OCI-LY1 (cell line): ENCODE measurements around the gene PGBD2.

Experiments used
- H2AFZ ChIP-seq: fragments of 200-600 bp; sonication (generic), shearing (Covaris generic); 2 replicates; pipeline ENCODE4 v1.6.0; 2014; ENCODE audit warnings: antibody characterized with exemption, mild to moderate bottlenecking, low read length
- H3F3A ChIP-seq: fragments of 200-600 bp; sonication (generic), shearing (Covaris generic); 2 replicates; pipeline ENCODE4 v1.6.0; 2014; ENCODE audit warnings: mild to moderate bottlenecking, antibody characterized with exemption, low read length, moderate library complexity; ENCODE audit not compliant: insufficient read depth
- H3K27ac ChIP-seq: fragments of 200-600 bp; sonication (generic); 2 replicates; pipeline ENCODE4 v1.5.1; 2014; ENCODE audit warnings: low read length, mixed run types, mild to moderate bottlenecking, low read depth; ENCODE audit not compliant: poor library complexity, severe bottlenecking
- H3K27me3 ChIP-seq: fragments of 200-600 bp; sonication (generic); 2 replicates; pipeline ENCODE4 v1.6.0; 2014; ENCODE audit warnings: antibody characterized with exemption, mild to moderate bottlenecking, low read length, moderate library complexity; ENCODE audit not compliant: insufficient read depth
- H3K36me3 ChIP-seq: fragments of 200-600 bp; sonication (generic); 2 replicates; pipeline ENCODE4 v1.6.1; 2014; ENCODE audit warnings: mild to moderate bottlenecking, antibody characterized with exemption, low read length, moderate library complexity, mixed read lengths; ENCODE audit not compliant: insufficient read depth
- H3K4me1 ChIP-seq: fragments of 200-600 bp; sonication (generic); 2 replicates; pipeline ENCODE4 v1.5.1; 2014; ENCODE audit warnings: mild to moderate bottlenecking, low read length, moderate library complexity; ENCODE audit not compliant: insufficient read depth, severe bottlenecking
- H3K4me2 ChIP-seq: fragments of 200-600 bp; sonication (generic), shearing (Covaris generic); 2 replicates; pipeline ENCODE4 v1.6.1; 2014; ENCODE audit warnings: low read length
- H3K4me3 ChIP-seq: fragments of 200-600 bp; sonication (generic); 2 replicates; pipeline ENCODE4 v1.5.1; 2014; ENCODE audit warnings: low read length, low read depth, mild to moderate bottlenecking, mixed read lengths; ENCODE audit not compliant: poor library complexity, severe bottlenecking
- H3K79me2 ChIP-seq: fragments of 200-600 bp; shearing (Covaris generic); 2 replicates; pipeline ENCODE4 v1.6.1; 2016; ENCODE audit warnings: mixed run types, low read length, mixed read lengths; ENCODE audit not compliant: insufficient read depth
- H3K9ac ChIP-seq: fragments of 200-600 bp; sonication (generic), shearing (Covaris generic); 2 replicates; pipeline ENCODE4 v1.6.1; 2014; ENCODE audit warnings: mild to moderate bottlenecking, low read length, mixed read lengths
- H3K9me2 ChIP-seq: fragments of 200-600 bp; sonication (generic), shearing (Covaris generic); 2 replicates; pipeline ENCODE4 v1.6.1; 2014; ENCODE audit warnings: low read depth, mild to moderate bottlenecking, low read length, mixed read lengths
- H3K9me3 ChIP-seq: fragments of 200-600 bp; shearing (Covaris generic); 2 replicates; pipeline ENCODE4 v1.6.1; 2014; ENCODE audit warnings: low read length, mixed read lengths
- H4K20me1 ChIP-seq: fragments of 200-600 bp; sonication (generic), shearing (Covaris generic); 2 replicates; pipeline ENCODE4 v1.6.0; 2016; ENCODE audit warnings: mild to moderate bottlenecking, low read length; ENCODE audit not compliant: insufficient read depth
- EZH2 ChIP-seq: fragments of 200-600 bp; sonication (generic), shearing (Covaris generic); IDR thresholded peaks from 2 replicates; pipeline ENCODE4 v1.8.0; 2017; ENCODE audit warnings: borderline replicate concordance, mixed run types, mild to moderate bottlenecking, antibody characterized with exemption, low read length, moderate library complexity, mixed read lengths
- TF ChIP-seq, protein P1 (sequence below): fragments of 200-600 bp; sonication (generic), shearing (Covaris generic); IDR thresholded peaks from 2 replicates; pipeline ENCODE4 v1.5.1; 2017; ENCODE audit warnings: mild to moderate bottlenecking, antibody characterized with exemption, low read length, moderate library complexity, mixed read lengths

PGBD2 gene

DNA sequence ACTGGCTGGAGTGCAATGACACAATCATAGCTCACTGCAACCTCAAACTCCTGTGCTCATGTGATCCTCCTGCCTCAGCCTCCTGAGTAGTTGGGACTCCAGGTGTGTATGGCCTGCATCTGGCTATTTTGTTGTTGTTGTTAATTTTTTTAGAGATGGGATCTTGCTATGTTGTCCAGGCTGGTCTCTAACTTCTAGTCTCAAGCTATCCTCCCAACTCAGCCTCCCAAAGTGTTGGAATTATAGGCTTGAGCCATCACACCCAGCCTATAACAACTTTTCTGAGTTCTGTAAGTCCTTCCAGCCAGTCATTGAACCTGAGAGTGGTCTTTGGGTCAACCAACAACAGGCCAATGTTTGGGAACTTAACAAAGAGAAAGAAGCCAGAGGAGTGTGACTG lies 11.2 kb upstream of the PGBD2 start:
- H3K9me2 ChIP-seq, result no peaks in the 10 kb centered on the region
- no peaks in the 10 kb centered on the region for H4K20me1 ChIP-seq
- H3K9ac ChIP-seq, result no peak overlapping the region
- peaks cover 5% of the 10 kb centered on the region; the same call in 1 of the 2 replicates for H3K27me3 ChIP-seq
- H3K79me2 ChIP-seq, result no peaks in the 10 kb centered on the region
- no peak overlapping the region for H3K4me3 ChIP-seq
- H3K36me3 ChIP-seq, result no peaks in the 10 kb centered on the region
- H3K4me1 ChIP-seq, result no peaks in the 10 kb centered on the region
- no peak overlapping the region for H3K4me2 ChIP-seq
- H3F3A ChIP-seq, result no peaks in the 10 kb centered on the region
- no peak overlapping the region for H3K27ac ChIP-seq
- no peaks in the 10 kb centered on the region for H3K9me3 ChIP-seq
- no peak overlapping the region for H2AFZ ChIP-seq
- no peak for TF ChIP-seq EZH2
- TF ChIP-seq, protein P1, sequence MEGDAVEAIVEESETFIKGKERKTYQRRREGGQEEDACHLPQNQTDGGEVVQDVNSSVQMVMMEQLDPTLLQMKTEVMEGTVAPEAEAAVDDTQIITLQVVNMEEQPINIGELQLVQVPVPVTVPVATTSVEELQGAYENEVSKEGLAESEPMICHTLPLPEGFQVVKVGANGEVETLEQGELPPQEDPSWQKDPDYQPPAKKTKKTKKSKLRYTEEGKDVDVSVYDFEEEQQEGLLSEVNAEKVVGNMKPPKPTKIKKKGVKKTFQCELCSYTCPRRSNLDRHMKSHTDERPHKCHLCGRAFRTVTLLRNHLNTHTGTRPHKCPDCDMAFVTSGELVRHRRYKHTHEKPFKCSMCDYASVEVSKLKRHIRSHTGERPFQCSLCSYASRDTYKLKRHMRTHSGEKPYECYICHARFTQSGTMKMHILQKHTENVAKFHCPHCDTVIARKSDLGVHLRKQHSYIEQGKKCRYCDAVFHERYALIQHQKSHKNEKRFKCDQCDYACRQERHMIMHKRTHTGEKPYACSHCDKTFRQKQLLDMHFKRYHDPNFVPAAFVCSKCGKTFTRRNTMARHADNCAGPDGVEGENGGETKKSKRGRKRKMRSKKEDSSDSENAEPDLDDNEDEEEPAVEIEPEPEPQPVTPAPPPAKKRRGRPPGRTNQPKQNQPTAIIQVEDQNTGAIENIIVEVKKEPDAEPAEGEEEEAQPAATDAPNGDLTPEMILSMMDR, result no peak

DNA sequence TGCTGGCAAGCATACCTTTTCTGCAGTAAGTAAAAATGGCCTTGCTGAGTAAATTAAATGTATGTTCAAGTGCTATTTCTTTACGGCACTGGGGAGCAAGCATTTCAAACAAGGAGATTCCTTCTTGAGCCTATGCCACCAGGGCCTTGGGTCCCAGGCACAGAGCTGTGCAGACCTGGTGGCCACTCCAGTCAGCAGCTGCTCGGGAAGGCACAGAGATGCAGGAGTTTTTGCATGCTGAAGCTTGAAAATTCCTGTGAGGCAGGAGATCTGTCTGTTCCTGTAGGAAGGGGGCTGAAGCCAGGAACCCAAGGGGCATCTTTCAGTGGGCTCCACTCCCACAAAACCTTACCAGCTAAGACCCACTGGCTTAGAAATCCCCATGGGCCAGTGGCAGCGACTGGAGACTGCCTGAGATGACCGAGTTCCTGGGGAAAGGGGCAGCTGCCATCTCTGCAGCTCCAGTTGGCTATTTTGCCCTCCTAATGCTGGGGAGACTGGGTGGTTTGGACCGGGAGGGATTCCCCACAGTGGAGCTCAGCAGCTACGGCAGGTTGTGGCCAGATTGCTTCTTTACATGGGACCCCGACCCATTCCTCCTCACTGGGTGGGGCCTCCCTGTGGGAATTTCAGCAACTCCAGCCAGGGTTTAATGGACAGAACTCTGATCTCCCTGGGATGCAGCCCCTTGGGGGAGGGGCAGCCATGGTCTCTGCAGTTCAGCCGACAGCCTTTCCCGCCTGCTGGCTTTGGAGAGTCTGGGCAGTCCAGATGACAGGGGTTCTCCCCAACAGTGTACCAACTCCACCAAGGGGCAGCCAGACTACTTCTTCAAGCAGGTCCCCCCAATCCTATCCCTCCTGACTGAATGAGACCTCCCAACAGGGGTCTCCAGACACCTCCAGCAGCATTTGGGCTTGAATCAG lies 8.4 kb upstream of the PGBD2 start:
- no peaks in the 10 kb centered on the region for H3K36me3 ChIP-seq
- no peak overlapping the region for H3K4me3 ChIP-seq
- H3K4me1 ChIP-seq, result no peaks in the 10 kb centered on the region
- no peak overlapping the region for H3K27ac ChIP-seq
- TF ChIP-seq, protein P1, result no peak
- no peak for TF ChIP-seq EZH2
- H3K9me3 ChIP-seq, result no peaks in the 10 kb centered on the region
- no peaks in the 10 kb centered on the region for H3K9me2 ChIP-seq
- H2AFZ ChIP-seq, result no peak overlapping the region
- no peak overlapping the region for H3K9ac ChIP-seq
- H3K4me2 ChIP-seq, result no peak overlapping the region
- no peaks in the 10 kb centered on the region for H4K20me1 ChIP-seq
- H3K79me2 ChIP-seq, result no peaks in the 10 kb centered on the region
- H3F3A ChIP-seq, result no peaks in the 10 kb centered on the region
- H3K27me3 ChIP-seq, result peaks cover 5% of the 10 kb centered on the region; the same call in 1 of the 2 replicates

DNA sequence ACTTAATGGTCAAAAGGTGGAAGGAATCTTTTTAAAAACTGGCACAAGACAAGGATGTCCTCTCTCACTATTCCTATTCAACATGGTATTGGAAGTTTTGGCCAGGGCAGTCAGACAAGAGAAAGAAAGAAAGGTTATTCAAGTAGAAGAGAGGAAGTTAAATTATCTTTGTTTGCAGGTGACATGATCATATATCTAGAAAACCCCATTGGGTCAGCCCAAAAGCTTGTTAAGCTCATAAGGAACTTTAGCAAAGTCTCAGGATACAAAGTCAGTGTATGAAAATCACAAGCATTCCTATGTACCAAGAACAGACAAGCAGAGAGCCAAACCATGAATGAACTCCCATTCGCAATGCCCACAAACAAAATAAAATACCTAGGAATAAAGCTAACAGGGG lies 5.4 kb upstream of the PGBD2 start:
- Histone ChIP-seq H3K4me1 (peaks cover 5% of the 10 kb centered on the region), H3K9me2 (no peaks in the 10 kb centered on the region), H3K27me3 (peaks cover 5% of the 10 kb centered on the region; the same call in 1 of the 2 replicates), H2AFZ (no peak overlapping the region), H3K27ac (no peak overlapping the region), H3K9ac (no peak overlapping the region), H3K4me3 (no peak overlapping the region), H3K9me3 (no peaks in the 10 kb centered on the region), H3F3A (no peaks in the 10 kb centered on the region), H3K79me2 (no peaks in the 10 kb centered on the region), H3K36me3 (no peaks in the 10 kb centered on the region), H3K4me2 (no peak overlapping the region), H4K20me1 (no peaks in the 10 kb centered on the region)
- no peak for TF ChIP-seq EZH2
- TF ChIP-seq, protein P1, result no peak
